Activated CD4-positive, alpha-beta T cell treated with anti-CD3 and anti-CD28 coated beads, Interleukin-2, Interleukin-4, amounts not matched to agents 100 ng/mL and 50 ng/mL, durations not matched to agents 16 hours and 8 hours (primary cell): ENCODE results near the gene BHLHA15.

Source experiments
- DNase-seq: peaks from one replicate; pipeline ENCODE4 v3.0.0-alpha.2; 2020; ENCODE audit warnings: low spot score

The BHLHA15 gene

GRCh38 chr7:98187138-98187502, 24.1 kb upstream of the BHLHA15 start:
- DNase-seq = no peak

GRCh38 chr7:98189559-98189958, 21.7 kb upstream of the BHLHA15 start:
- no peak for DNase-seq

- no peak for DNase-seq
These were observed 19.4 kb upstream of the BHLHA15 start for GRCh38 chr7:98191668-98192431.

- no peak for DNase-seq
These were observed 18.3 kb upstream of the BHLHA15 start for GRCh38 chr7:98192781-98193457.

- DNase-seq = no peak
These were observed 17.6 kb upstream of the BHLHA15 start for GRCh38 chr7:98193474-98194180.

- DNase-seq = no peak
These were observed 17.1 kb upstream of the BHLHA15 start for GRCh38 chr7:98194186-98194585.

GRCh38 chr7:98194672-98195457, 16.4 kb upstream of the BHLHA15 start:
- no peak for DNase-seq

GRCh38 chr7:98196706-98197605, 14.3 kb upstream of the BHLHA15 start:
- DNase-seq = no peak

GRCh38 chr7:98199131-98199530, 12.1 kb upstream of the BHLHA15 start:
- no peak for DNase-seq

- peak; percentile 7 for DNase-seq
These were observed 10.9 kb upstream of the BHLHA15 start for GRCh38 chr7:98200364-98200763.

GRCh38 chr7:98202367-98203195, 8.7 kb upstream of the BHLHA15 start:
- peak; percentile 70 for DNase-seq

GRCh38 chr7:98203261-98203963, 7.8 kb upstream of the BHLHA15 start:
- no peak for DNase-seq

GRCh38 chr7:98203964-98204605, 7.2 kb upstream of the BHLHA15 start:
- DNase-seq = no peak

GRCh38 chr7:98204670-98205069, 6.6 kb upstream of the BHLHA15 start:
- no peak for DNase-seq

GRCh38 chr7:98205162-98205845, 5.9 kb upstream of the BHLHA15 start:
- DNase-seq = no peak

GRCh38 chr7:98206451-98207330, 4.5 kb upstream of the BHLHA15 start:
- no peak for DNase-seq

GRCh38 chr7:98209166-98209920, 1.9 kb upstream of the BHLHA15 start:
- no peak for DNase-seq
